GM12891 (cell line): Measurements from ENCODE around the gene ZBTB46.

ENCODE experiments used
- PAX5 ChIP-seq: IDR thresholded peaks from 2 replicates; pipeline ENCODE4 v1.6.1; 2011; ENCODE audit warnings: low read length, moderate library complexity, mild to moderate bottlenecking; ENCODE audit not compliant: insufficient read depth, severe bottlenecking
- POLR2A ChIP-seq: IDR thresholded peaks from 2 replicates; pipeline ENCODE4 v1.6.1; 2011; ENCODE audit warnings: low read depth, low read length, control low read depth
- POLR2AphosphoS5 ChIP-seq: IDR thresholded peaks from 2 replicates; pipeline ENCODE4 v1.6.1; 2011; ENCODE audit warnings: low read depth, low read length, control low read depth
- POU2F2 ChIP-seq: IDR thresholded peaks from 2 replicates; pipeline ENCODE4 v1.6.1; 2011; ENCODE audit warnings: low read depth, mild to moderate bottlenecking, control low read depth, low read length, moderate library complexity
- SPI1 ChIP-seq: IDR thresholded peaks from 2 replicates; pipeline ENCODE4 v1.6.1; 2011; ENCODE audit warnings: low read depth, low read length, control low read depth
- TAF1 ChIP-seq: IDR thresholded peaks from 2 replicates; pipeline ENCODE4 v1.6.1; 2011; ENCODE audit warnings: low read depth, low read length, control low read depth

- no peak for TF ChIP-seq TAF1
- TF ChIP-seq POLR2A: no peak
- no peak for TF ChIP-seq POLR2AphosphoS5
- TF ChIP-seq POU2F2: no peak
- no peak for TF ChIP-seq SPI1
- no peak for TF ChIP-seq PAX5
These were observed 15.2 kb upstream of the ZBTB46 start for GRCh38 chr20:63846128-63846771.
